IPS-NIHi7 (cell line): ENCODE results near the gene NEK5.
"Not testable (repeated sequence)": the region's sequence is repeated elsewhere in the genome, so short reads cannot be mapped to it uniquely, and the experiment has no call there.

ENCODE experiments used
- DNase-seq: peaks from one replicate; pipeline ENCODE4 v3.0.0; 2012; ENCODE audit warnings: mixed read lengths; ENCODE audit errors: extremely low spot score

NEK5 gene, protein sequence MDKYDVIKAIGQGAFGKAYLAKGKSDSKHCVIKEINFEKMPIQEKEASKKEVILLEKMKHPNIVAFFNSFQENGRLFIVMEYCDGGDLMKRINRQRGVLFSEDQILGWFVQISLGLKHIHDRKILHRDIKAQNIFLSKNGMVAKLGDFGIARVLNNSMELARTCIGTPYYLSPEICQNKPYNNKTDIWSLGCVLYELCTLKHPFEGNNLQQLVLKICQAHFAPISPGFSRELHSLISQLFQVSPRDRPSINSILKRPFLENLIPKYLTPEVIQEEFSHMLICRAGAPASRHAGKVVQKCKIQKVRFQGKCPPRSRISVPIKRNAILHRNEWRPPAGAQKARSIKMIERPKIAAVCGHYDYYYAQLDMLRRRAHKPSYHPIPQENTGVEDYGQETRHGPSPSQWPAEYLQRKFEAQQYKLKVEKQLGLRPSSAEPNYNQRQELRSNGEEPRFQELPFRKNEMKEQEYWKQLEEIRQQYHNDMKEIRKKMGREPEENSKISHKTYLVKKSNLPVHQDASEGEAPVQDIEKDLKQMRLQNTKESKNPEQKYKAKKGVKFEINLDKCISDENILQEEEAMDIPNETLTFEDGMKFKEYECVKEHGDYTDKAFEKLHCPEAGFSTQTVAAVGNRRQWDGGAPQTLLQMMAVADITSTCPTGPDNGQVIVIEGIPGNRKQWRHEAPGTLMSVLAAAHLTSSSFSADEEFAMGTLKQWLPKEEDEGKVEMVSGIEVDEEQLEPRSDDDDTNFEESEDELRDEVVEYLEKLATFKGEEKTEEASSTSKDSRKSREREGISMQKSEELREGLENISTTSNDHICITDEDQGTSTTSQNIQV

DNA sequence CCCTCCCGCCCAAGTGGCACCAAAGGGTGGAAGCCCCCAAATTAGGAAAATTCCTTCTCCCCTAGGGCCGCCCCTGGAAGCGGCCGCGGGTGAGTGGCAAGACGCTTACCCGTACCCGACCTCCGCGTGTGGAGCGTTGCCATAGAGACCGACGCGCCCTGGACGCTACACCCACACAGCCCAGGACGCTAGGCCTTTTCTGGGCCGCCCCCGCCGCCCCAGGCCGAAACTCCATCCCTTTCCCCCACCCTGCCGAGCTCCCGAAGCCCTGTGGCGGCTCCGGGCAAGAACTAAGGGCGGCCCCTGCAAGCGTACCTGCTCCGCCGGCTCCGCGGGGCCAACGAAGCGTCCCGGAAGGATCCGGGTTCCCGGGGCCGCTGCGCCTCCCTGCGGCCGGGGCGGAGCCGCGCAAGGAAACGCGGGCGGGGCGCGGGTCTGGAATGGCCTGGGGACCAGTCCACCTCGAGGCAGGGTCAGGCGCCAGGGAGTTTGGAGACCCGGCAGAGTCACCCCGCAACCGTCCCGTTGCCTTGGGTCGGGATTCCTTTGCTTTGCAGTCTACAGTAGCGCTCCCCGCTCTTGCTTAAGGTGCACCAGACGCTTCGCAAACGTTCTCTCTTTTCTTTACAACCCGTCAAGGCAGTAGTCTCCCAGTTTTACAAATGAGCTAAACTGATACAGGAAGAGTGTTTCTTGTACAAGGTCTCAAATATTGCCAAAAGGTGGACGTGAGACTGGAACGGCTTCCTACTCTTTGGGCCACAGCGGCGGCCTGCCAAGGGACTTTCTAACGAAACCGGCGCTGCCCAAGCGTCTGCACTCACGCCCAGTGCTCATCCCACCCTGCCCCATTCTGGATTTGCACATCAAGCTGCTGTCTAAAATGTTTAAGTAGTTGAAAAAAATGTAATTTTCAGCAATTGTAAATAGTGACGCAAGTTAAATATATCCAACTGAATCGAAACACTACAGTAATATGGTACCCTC is at the start of gene NEK5:
Gene NEK5, minus strand, starts transcription at position 360 of the 987 bp plus-strand sequence. CDS start 1,591 bp downstream, outside the sequence.
- peak; percentile 94 for DNase-seq

DNA sequence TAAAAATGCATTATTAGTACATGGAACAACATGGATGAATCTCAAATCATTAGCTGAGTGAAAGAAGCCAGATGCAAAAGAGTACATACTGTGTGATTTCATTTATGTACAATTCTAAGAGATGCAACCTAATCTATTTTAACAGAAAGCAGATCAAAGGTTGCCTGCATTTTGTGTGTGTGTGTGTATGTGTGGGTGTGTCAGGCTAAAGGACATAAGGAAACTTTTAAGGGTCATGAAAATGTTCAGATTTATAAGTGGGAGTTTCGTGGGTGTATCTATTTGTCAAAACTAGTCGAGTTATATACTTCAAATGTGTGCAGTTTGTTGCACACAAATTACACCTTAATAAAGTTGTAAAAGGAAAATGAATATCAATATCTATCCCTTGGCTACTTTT is 48.4 kb upstream of the NEK5 start:
- no peak for DNase-seq

DNA sequence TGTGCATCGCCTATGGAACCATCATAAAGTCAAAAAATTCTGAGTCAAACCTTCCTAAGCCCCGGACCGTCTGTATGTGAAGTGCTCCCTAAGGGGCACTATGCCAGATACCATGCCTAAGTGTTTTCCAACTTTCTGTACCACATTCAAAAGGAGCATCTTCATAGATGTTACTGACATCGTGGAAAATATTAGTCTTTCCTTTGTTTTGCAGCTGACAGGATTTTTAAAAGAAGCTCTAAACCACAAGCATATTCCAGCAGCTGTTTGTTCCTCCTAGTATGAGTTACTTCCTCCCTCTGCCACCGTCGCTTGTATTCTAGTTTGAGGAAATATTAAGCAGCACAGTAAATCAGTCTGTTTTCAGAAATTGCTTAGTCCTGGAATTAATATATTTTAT is 45.1 kb upstream of the NEK5 start:
- DNase-seq = not testable (repeated sequence)

DNA sequence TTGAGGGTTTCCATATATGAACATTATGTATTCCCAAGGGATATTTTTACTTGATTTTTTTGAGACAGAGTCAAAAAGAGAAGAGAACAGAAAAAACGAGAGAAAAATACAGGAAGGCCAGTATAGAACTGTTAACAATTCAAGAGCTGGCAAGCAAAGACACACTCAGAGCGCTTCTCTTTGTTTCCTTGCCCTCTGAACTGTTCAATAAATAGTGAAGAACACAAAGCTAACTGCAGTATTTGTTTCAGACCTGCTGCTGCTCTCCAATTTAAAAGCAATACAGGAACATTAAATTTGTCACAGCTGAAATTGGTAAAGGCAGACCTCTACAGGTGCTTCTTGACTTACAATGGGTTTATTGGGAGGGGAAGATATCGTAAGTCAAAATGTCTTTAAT is 44.5 kb upstream of the NEK5 start:
- DNase-seq = no peak

DNA sequence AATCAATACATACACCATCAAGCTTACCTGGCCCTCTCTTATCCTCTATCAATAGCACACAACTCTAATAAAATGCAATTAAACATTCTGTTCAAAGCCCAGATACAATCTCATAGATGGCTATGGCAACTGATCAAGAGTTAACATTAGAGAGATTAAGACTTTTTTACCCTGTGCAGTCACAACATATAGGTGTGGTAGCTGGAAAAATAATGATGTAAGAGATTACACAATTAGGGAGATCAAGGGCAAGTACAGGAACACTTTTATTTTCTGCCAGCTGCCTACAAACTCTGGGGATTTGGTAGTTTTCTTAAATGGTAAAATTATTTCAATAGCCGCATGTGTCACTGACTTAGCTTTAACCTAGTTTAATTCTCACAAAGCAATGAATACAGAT is 42.8 kb upstream of the NEK5 start:
- not testable (repeated sequence) for DNase-seq

DNA sequence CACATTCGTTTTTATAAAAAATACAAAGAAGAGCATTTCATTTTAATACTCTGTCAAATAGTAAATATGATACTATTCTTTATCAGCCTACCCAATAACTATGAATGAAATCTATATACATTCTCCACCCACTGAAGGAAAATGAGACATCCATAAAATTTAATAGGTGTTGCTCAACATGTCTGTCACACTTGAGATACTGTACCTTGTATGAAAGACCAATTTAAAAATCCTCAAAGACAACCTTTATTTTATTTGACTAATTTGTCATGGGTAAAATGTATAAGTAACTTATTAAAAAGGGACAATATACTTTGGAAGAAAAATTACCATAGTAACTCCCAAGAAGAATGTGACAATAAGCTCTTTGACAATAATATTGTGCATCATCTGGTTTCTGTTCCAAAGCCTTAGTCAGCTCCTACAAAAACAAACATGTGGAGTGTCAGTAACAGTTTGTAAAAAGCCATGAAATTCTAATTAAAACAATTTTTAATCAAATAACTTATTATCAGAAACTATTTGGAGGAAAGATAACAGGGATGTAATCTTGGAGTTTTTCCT is 42.0 kb upstream of the NEK5 start:
- DNase-seq = not testable (repeated sequence)

DNA sequence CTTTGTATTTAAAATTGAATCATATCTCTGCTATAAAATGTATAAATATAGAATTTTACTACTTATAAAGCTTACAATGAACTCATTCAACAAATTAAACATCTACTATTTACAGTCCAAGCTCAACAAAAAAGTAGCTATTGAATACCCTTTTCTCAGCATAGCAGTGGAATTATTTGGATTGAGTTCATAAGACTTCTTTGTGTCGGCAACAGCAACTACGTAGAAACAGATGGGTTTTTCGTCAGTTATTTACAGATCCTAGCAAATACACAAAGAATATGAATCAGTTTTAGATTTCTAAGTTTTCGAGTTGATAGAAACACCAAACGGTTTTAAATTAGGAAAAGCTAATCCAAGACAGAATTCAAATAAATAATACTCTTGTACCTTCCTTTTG is 41.0 kb upstream of the NEK5 start:
- DNase-seq = no peak

DNA sequence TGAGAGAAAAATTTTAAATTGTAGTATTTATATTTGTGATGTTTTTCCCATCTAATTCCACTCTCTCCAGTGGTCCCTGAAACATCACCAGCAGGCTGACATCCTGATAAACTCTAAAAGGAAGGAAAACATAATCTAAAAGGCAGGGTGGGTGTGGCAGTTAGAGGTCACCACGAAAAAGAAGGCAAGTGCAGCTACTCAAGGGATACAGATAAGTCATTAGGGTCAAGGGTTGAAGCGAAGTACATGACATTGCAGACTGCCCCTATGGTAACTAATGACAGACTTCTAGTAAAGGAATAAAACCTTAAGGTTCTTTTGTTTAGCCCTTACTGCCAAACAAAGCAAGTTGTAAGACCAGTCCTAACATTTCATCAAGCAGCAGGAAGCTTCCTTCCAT is 36.5 kb upstream of the NEK5 start:
- DNase-seq = no peak

DNA sequence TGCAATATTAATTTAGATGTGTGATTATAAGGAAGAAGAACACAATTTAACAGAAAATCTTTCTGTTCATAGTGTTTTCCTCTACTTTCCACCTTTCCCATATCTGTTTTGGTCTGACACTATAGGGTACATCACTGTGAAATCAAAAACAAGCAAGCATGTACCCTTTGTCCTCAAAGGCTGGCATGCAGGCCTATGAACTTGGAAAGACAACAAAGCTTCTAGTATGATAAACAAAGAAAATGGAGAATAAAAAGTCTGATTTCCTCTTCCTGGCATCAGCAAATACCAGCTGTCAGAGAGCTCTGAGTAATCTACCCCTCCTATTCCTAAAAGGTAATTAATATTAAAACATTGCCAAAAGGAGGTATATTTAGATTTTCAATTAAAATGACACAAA is 36.1 kb upstream of the NEK5 start:
- DNase-seq = no peak

DNA sequence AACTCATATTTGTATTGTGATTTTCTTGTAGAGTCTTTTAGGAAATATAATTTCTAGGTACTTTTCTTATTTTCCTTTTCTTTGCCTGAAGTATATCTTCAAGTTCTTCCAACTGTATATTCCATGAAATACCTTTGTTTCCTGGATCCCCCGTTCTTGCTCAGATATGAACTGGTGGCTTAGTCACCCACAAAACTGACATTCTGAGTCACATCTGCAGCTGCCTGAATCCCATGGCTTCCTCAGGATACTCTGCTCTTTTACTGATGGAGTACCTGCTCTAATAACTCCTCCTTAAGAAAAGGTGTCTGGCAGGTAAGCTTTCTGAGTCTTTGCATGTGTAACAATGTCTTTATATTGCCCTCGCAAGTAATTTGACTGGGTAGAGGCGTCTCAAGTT is 35.0 kb upstream of the NEK5 start:
- DNase-seq = not testable (repeated sequence)

DNA sequence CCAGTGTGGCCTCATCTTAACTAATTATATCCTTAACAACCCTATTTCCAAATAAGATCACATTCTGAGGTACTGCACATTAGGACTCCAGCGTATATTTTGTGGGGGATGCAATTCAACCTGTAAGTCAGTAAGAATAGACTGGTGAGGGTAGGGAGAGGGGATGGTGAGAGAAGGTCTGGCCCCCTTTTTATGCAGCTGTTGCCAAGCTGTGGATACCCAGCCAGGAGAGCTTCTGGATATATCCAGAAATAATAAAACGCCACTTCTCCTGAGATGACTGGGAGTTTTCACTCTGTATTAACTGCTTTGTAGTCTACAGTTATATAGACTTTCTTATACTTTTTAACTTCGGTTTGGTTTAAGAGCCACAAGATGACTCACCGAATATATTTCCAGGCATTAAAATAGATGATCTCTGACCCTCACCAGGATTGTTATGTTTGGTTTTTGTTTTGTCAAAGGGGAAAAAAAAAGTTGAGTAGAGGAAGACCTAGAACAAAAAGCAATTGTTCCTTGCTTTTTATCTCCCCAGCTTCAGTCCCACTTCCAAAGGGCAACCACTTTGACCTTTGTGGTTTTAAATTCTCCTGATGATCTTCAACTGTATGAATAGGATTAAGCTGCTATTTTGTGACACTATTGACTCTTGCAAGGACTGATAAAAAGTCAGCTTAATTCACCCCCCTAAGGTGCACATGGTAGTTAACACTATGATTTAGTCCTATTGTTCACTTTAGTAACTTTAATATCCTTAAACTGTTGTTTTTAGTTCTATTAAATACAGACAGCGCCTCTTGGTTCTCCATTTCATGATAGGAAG is 33.6 kb upstream of the NEK5 start:
- DNase-seq = no peak

DNA sequence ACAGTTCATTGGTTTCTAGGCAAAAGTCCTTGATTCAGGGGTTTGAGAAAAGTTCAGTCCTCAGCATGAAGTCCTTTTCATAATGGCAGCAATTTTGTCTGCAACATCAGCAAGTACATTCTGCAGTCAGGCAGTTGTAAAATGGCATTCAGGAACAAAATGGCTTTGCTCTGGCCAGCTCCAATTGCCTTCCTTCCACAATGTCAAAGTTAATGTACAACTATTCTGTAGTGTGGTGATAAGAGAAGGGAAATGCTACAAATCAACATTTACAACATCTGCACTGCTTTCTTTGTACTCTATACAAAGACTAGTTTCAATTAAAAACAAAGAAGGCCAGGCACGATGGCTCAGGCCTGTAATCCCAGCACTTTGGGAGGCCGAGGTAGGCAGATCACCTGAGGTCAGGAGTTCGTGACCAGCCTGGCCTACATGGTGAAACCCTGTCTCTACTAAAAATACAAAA is 32.3 kb upstream of the NEK5 start:
- DNase-seq = no peak

DNA sequence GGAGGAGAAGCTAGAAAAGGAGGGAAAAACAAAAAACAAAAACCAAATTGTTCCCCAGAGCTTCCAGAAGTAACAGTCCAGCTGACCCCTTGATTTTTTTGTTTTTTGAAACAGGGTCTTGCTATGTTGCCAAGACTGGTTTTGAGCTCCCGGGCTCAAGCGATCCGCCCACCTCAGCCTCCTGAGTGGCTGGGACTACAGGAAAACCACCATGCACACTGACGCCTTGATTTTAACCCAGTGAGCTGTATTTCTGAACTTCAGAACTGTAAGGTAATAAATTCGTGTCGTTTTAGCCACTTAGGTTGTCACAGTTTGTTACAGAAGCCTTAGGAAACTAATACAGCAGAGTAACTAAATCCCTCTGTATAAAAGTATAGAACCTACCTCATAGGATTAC is 31.6 kb upstream of the NEK5 start:
- DNase-seq = no peak

DNA sequence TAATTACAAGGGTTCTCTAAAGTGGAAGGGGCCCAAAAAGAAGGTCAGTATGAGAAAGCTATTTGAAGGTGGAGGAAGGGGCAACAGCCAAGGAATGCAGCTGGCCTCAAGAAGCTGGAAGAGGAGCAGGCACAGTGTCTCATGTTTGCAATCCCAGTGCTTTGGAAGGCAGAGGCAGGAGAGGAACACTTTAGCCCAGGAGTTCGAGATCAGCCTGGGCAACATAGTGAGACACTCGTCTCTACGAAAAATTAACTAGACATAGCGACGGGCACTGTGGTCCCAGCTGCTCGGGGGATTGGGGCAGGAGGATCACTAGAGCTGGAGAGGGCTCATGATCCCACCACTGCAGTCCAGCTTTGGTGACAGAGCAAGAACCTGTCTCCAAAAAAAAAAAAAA is 31.2 kb upstream of the NEK5 start:
- no peak for DNase-seq

DNA sequence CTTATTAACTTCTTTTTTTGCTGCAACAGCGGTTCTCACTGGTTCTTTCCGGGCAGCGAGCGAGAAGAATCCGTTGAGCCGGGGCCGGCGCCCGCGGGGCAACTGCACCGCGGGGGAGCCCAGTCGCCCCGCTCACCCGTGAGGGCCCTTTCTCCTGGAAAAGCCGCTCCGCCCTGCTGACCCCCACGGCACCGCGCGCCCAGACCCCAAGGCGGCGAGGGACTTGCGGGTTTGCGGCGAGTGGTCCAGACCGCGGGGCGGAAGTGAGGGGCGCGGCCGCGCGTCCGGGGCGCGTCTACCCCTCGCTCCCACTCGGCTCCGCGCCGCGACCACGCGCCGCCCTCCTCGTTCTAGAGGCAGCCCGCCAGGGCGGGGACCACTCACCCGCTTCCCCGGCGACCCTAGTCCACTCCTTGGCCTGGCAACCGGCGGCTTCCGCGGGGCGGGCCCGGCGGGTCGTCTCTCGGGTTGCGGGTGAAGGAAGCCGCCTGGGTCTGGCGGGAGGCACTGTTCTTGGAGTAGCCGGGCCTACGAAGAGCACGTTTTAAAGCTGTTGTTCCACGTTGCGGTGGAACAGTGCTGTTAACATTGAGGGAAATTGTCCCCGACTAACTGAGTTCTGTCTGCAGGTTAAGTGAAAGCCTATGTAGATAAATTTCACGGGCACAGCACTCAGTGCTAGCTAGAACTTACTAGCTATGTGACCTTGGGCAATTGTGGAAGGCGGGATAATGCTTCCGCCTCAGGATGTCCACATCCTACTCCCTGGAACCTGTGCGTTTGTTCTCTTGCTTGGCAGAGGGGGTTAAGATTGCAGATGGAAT is 30.5 kb upstream of the NEK5 start, which contains the start of gene NEK3:
Gene NEK3, minus strand, starts transcription at position 439 of the 824 bp plus-strand sequence. CDS start 3,406 bp downstream, outside the sequence.
- peak; percentile 90 for DNase-seq

DNA sequence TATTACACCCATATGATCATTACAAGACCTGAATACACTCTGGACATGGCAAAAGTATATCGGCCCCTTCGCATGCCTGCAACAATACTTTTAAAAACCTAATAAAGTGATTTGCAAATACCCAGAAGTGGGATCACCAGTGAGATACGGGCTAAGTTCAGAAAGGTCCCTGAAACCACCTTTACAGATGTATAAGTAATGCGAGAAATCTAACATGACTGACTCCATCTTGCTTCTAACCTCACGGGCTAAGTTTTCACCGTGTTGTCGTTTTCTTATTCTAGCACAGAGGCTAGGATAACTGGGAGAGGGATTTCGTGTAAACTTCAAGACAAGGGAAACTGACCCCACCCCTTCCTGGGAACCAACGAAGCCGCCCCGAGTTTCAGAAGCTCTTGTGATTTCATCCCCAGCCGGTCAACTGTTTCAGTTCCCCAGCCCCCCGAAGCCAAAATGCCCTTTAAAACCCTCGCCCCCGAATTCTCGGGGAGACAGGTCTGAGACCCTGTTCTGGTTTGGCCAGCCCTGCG is 29.8 kb upstream of the NEK5 start:
- DNase-seq = peak; percentile 34

DNA sequence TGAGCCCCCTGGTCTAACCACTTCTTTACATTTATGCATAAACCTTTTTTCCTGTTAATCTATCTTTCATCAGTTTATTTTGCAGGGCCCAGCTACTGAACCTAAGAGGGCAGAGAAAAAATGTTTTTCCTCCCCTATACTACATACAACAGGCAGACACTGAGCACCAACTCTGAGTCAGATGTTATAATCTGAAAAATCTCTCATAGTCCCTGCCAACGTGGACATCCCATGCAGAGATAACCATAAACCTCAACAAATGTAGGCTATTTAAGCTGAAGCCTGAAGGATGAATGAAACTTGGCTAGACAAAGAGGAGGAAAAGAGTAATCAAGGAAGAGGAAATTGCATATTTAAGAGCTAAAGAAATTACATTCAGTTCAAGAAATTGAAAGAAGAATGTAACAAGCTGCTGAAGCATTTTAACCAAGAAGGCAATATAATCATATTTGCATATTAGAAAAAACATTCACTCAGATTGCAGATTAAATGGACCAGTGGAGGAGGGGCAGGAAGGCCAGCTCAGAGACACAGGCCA is 27.9 kb upstream of the NEK5 start:
- DNase-seq = no peak

DNA sequence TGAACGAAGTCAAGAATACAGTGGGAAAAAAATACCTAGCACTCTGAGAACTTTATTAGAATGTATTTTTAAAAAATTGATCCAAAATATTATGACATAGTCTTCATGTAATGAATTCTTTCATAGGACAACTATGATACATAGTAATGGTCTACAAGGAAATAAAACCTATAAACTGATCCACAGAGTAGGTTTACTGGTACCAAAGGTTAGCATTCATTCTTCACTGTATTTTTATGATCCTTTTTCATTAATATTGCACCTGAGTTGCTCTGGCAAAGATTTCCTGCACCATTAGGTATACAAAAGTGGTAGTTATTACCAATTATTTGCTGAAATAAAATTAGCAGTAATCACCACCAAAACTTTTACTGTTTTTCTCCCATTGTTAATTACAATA is 26.3 kb upstream of the NEK5 start:
- DNase-seq = no peak

DNA sequence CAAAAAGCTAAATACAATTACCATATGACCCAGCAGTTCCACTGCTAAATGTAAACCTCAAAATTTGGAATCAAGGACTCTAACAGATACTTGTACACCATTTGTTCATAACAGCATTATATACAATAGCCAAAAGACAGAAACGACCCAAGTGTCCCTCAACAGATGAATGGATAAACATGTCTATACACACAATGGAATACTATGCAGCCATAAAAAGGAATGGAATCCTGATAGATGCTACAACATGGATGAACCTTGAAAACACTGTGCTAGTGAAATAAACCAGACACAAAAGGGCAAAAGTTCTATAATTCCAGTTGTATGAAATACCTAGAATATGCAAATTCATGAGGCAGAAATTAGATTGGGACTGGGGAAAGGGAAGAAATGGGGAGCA is 18.4 kb upstream of the NEK5 start:
- no peak for DNase-seq
